ENCODE data around the gene MRPL58. TPM values are rescaled to one million over a fixed set of nuclear protein-coding genes. Genes with fewer than 3 reads are reported as not detected.

Gene MRPL58
- total RNA-seq, 1 experiment from 2014 or later, result 55.2 TPM

DNA sequence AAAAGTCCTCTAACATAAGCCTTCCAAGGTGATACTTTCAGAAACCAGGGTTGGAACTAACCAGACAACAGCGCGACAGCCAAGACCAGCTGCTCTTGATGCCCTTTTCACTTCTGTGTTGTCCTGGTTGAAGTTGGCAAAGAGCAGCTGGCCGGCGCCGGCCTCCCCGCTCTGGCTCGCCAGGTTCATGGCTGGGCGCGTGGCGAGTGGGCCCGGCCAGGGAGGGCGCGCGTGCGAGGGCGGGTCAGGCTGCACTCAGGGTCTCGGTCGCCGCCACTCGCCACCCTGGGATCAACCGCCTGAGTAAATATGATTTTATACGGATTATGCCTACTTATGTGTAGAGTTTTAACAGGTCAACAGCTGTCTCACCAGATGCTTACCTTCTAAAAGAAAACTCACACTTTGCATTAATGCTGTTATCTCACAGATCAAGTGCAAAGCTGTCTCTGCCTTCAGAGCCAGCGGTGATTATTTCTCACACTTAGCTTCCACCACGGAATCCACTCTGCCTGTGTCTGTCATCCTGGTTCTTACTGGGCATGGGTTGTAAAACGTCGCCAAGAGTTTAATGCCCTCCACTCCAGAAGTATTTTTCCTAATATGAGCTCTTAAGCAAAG is 48.1 kb downstream of the MRPL58 start:
- Histone ChIP-seq H3K9me3 (ENCODE audit: control insufficient read depth, insufficient read depth, low read depth, low read length) (no peaks in the 10 kb centered on the region), H3K27me3 (ENCODE audit: control insufficient read depth, insufficient read depth, low read length) (no peaks in the 10 kb centered on the region), H3K4me1 (ENCODE audit: control insufficient read depth, insufficient read depth, low read length) (no peaks in the 10 kb centered on the region), H3K36me3 (ENCODE audit: control insufficient read depth, insufficient read depth, low read length) (peaks cover 7% of the 10 kb centered on the region; the same call in 1 of the 2 replicates), H3K27ac (ENCODE audit: low read length) (no peak overlapping the region), H3K4me3 (ENCODE audit: low read depth in 2 of 2, low read length in 2 of 2) (no peak overlapping the region)
- in situ Hi-C loops (cut with HindIII; ENCODE audit: low pct_unique_long_range_greater_than_20kb, low sequenced_read_pairs) (no loop called here), intact Hi-C loops (cut with micrococcal nuclease; ENCODE audit: unreplicated experiment) (no loop called here)
- TF ChIP-seq SIN3A (IDR thresholded peaks at IDR 0.05; ENCODE audit: borderline replicate concordance, insufficient read depth, low read depth, low read length) (no peak), TCF7L2 (IDR thresholded peaks at IDR 0.05; ENCODE audit: low read depth, low read length) (no peak), POLR2AphosphoS5 (IDR thresholded peaks at IDR 0.05; ENCODE audit: low read depth, low read length) (no peak)
- TF ChIP-seq, protein P1, sequence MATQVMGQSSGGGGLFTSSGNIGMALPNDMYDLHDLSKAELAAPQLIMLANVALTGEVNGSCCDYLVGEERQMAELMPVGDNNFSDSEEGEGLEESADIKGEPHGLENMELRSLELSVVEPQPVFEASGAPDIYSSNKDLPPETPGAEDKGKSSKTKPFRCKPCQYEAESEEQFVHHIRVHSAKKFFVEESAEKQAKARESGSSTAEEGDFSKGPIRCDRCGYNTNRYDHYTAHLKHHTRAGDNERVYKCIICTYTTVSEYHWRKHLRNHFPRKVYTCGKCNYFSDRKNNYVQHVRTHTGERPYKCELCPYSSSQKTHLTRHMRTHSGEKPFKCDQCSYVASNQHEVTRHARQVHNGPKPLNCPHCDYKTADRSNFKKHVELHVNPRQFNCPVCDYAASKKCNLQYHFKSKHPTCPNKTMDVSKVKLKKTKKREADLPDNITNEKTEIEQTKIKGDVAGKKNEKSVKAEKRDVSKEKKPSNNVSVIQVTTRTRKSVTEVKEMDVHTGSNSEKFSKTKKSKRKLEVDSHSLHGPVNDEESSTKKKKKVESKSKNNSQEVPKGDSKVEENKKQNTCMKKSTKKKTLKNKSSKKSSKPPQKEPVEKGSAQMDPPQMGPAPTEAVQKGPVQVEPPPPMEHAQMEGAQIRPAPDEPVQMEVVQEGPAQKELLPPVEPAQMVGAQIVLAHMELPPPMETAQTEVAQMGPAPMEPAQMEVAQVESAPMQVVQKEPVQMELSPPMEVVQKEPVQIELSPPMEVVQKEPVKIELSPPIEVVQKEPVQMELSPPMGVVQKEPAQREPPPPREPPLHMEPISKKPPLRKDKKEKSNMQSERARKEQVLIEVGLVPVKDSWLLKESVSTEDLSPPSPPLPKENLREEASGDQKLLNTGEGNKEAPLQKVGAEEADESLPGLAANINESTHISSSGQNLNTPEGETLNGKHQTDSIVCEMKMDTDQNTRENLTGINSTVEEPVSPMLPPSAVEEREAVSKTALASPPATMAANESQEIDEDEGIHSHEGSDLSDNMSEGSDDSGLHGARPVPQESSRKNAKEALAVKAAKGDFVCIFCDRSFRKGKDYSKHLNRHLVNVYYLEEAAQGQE (IDR thresholded peaks at IDR 0.05; ENCODE audit: insufficient read depth in 1 of 2, low read depth in 2 of 2, low read length in 1 of 2), result no peak
- TF ChIP-seq, protein P2, sequence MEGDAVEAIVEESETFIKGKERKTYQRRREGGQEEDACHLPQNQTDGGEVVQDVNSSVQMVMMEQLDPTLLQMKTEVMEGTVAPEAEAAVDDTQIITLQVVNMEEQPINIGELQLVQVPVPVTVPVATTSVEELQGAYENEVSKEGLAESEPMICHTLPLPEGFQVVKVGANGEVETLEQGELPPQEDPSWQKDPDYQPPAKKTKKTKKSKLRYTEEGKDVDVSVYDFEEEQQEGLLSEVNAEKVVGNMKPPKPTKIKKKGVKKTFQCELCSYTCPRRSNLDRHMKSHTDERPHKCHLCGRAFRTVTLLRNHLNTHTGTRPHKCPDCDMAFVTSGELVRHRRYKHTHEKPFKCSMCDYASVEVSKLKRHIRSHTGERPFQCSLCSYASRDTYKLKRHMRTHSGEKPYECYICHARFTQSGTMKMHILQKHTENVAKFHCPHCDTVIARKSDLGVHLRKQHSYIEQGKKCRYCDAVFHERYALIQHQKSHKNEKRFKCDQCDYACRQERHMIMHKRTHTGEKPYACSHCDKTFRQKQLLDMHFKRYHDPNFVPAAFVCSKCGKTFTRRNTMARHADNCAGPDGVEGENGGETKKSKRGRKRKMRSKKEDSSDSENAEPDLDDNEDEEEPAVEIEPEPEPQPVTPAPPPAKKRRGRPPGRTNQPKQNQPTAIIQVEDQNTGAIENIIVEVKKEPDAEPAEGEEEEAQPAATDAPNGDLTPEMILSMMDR (IDR thresholded peaks at IDR 0.05), result no peak
- BruUV-seq (replicated peaks), result no TSS peak
- POLR2A ChIA-PET, result interaction anchor here (0.9 kb wide), 1 partner anchor 15 kb away, joined by 10 read pairs; no protein-coding TSS in a partner anchor
- CTCF ChIA-PET, result interaction anchor here (0.7 to 1.5 kb wide), 8 partner anchors 8 to 141 kb away, joined by 3 to 11 read pairs (median 5); no protein-coding TSS in a partner anchor
- no peak for ATAC-seq
- DNase-seq (ENCODE audit: low read depth, low spot score), result no peak

DNA sequence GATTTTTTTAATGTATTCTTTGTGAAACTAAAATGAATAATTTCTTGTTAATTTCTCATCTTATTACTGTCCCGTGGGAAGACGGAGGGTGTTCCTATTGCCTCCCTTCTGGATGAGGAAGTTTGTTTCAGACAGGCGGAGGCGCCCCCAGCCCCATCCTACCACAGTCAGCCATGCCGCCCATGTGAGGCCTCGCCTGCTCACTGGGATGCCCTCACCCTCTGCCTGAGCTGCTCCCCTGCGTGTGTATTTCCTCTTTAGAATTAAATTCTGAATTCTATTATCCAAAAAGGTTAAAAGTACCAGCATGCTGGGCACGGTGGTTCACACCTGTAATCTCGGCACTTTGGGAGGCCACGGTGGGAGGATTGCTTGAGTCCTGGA is 48.6 kb downstream of the MRPL58 start:
- intact Hi-C loops (cut with micrococcal nuclease; ENCODE audit: unreplicated experiment) (no loop called here), in situ Hi-C loops (cut with HindIII; ENCODE audit: low pct_unique_long_range_greater_than_20kb, low sequenced_read_pairs) (no loop called here)
- Histone ChIP-seq H3K27me3 (ENCODE audit: control insufficient read depth, insufficient read depth, low read length) (no peaks in the 10 kb centered on the region), H3K4me3 (ENCODE audit: low read depth in 2 of 2, low read length in 2 of 2) (no peak overlapping the region), H3K36me3 (ENCODE audit: control insufficient read depth, insufficient read depth, low read length) (peaks cover 6% of the 10 kb centered on the region; the same call in 1 of the 2 replicates), H3K27ac (ENCODE audit: low read length) (no peak overlapping the region), H3K4me1 (ENCODE audit: control insufficient read depth, insufficient read depth, low read length) (no peaks in the 10 kb centered on the region), H3K9me3 (ENCODE audit: control insufficient read depth, insufficient read depth, low read depth, low read length) (no peaks in the 10 kb centered on the region)
- POLR2A ChIA-PET, result interaction anchor here (0.6 to 0.9 kb wide), 2 partner anchors 15 to 292 kb away, joined by 3 to 10 read pairs; no protein-coding TSS in a partner anchor
- TF ChIP-seq, protein P1 (IDR thresholded peaks at IDR 0.05; ENCODE audit: insufficient read depth in 1 of 2, low read depth in 2 of 2, low read length in 1 of 2), result no peak
- no peak for TF ChIP-seq POLR2AphosphoS5 (IDR thresholded peaks at IDR 0.05; ENCODE audit: low read depth, low read length)
- TF ChIP-seq SIN3A (IDR thresholded peaks at IDR 0.05; ENCODE audit: borderline replicate concordance, insufficient read depth, low read depth, low read length), result no peak
- no peak for TF ChIP-seq TCF7L2 (IDR thresholded peaks at IDR 0.05; ENCODE audit: low read depth, low read length)
- TF ChIP-seq, protein P2 (IDR thresholded peaks at IDR 0.05), result no peak
- no peak for DNase-seq (ENCODE audit: low read depth, low spot score)
- BruUV-seq (replicated peaks), result no TSS peak
- ATAC-seq, result no peak
- CTCF ChIA-PET, result interaction anchor here (1.4 kb wide), 1 partner anchor 100 kb away, joined by 5 read pairs; no protein-coding TSS in a partner anchor
